ENCODE results near the gene HLX. TPM values are rescaled to one million over a fixed set of nuclear protein-coding genes. Genes with fewer than 3 reads are reported as not detected.

The HLX gene
- total RNA-seq, 2 experiments from 2014 or later = 0.19 TPM; not detected in 1

GRCh38 chr1:220910021-220910420 is 30.8 kb downstream of the HLX start:
- no peak for DNase-seq
- H3K4me1 Mint-ChIP-seq (ENCODE audit: low read depth) = no peaks in the 10 kb centered on the region
- H3K4me3 Mint-ChIP-seq = no peak overlapping the region
- ChIA-PET CTCF (no interaction called here), POLR2A (no interaction called here)
- no peaks in the 10 kb centered on the region for H3K36me3 Mint-ChIP-seq
- no peak overlapping the region for H3K27ac Mint-ChIP-seq
- H3K27me3 Mint-ChIP-seq = peaks cover 3% of the 10 kb centered on the region
- H3K9me3 Mint-ChIP-seq = no peaks in the 10 kb centered on the region
- intact Hi-C loops (cut with micrococcal nuclease) = no loop called here

- H3K27me3 Mint-ChIP-seq = peaks cover 8% of the 10 kb centered on the region
- H3K9me3 Mint-ChIP-seq = no peaks in the 10 kb centered on the region
- ChIA-PET POLR2A (no interaction called here), CTCF (no interaction called here)
- intact Hi-C loops (cut with micrococcal nuclease) = no loop called here
- no peak overlapping the region for H3K4me3 Mint-ChIP-seq
- H3K36me3 Mint-ChIP-seq = no peaks in the 10 kb centered on the region
- H3K27ac Mint-ChIP-seq = no peak overlapping the region
- no peaks in the 10 kb centered on the region for H3K4me1 Mint-ChIP-seq (ENCODE audit: low read depth)
- no peak for DNase-seq
These were observed 35.3 kb downstream of the HLX start for GRCh38 chr1:220914283-220915116.

GRCh38 chr1:220915117-220915440 is 35.8 kb downstream of the HLX start:
- H3K4me3 Mint-ChIP-seq = no peak overlapping the region
- no peak for DNase-seq
- CTCF ChIA-PET = no interaction called here
- intact Hi-C loops (cut with micrococcal nuclease) = no loop called here
- H3K36me3 Mint-ChIP-seq = no peaks in the 10 kb centered on the region
- no peaks in the 10 kb centered on the region for H3K9me3 Mint-ChIP-seq
- H3K27me3 Mint-ChIP-seq = peaks cover 6% of the 10 kb centered on the region
- no peaks in the 10 kb centered on the region for H3K4me1 Mint-ChIP-seq (ENCODE audit: low read depth)
- POLR2A ChIA-PET = no interaction called here
- no peak overlapping the region for H3K27ac Mint-ChIP-seq

GRCh38 chr1:220915954-220916353 is 36.7 kb downstream of the HLX start:
- intact Hi-C loops (cut with micrococcal nuclease) = no loop called here
- no peak for DNase-seq
- ChIA-PET POLR2A (no interaction called here), CTCF (no interaction called here)
- Mint-ChIP-seq H3K4me3 (no peak overlapping the region), H3K9me3 (no peaks in the 10 kb centered on the region), H3K27me3 (peaks cover 6% of the 10 kb centered on the region), H3K27ac (no peak overlapping the region), H3K36me3 (no peaks in the 10 kb centered on the region), H3K4me1 (ENCODE audit: low read depth) (no peaks in the 10 kb centered on the region)

- POLR2A ChIA-PET = no interaction called here
- intact Hi-C loops (cut with micrococcal nuclease) = no loop called here
- H3K9me3 Mint-ChIP-seq = no peaks in the 10 kb centered on the region
- H3K4me3 Mint-ChIP-seq = no peak overlapping the region
- no peaks in the 10 kb centered on the region for H3K36me3 Mint-ChIP-seq
- no peaks in the 10 kb centered on the region for H3K4me1 Mint-ChIP-seq (ENCODE audit: low read depth)
- CTCF ChIA-PET = no interaction called here
- no peak overlapping the region for H3K27ac Mint-ChIP-seq
- peaks cover 7% of the 10 kb centered on the region for H3K27me3 Mint-ChIP-seq
- DNase-seq = no peak
These were observed 37.9 kb downstream of the HLX start for GRCh38 chr1:220917101-220917500.

- Mint-ChIP-seq H3K9me3 (no peaks in the 10 kb centered on the region), H3K4me3 (no peak overlapping the region), H3K27me3 (peaks cover 10% of the 10 kb centered on the region), H3K27ac (no peak overlapping the region), H3K36me3 (no peaks in the 10 kb centered on the region), H3K4me1 (ENCODE audit: low read depth) (no peaks in the 10 kb centered on the region)
- DNase-seq = no peak
- CTCF ChIA-PET = no interaction called here
- POLR2A ChIA-PET = no interaction called here
- intact Hi-C loops (cut with micrococcal nuclease) = no loop called here
These were observed 38.4 kb downstream of the HLX start for GRCh38 chr1:220917535-220918209.

GRCh38 chr1:220918285-220918951 is 39.2 kb downstream of the HLX start:
- no peaks in the 10 kb centered on the region for H3K9me3 Mint-ChIP-seq
- H3K4me3 Mint-ChIP-seq = no peak overlapping the region
- peaks cover 11% of the 10 kb centered on the region for H3K27me3 Mint-ChIP-seq
- ChIA-PET CTCF (no interaction called here), POLR2A (no interaction called here)
- intact Hi-C loops (cut with micrococcal nuclease) = no loop called here
- no peak for DNase-seq
- H3K4me1 Mint-ChIP-seq (ENCODE audit: low read depth) = no peaks in the 10 kb centered on the region
- H3K27ac Mint-ChIP-seq = no peak overlapping the region
- H3K36me3 Mint-ChIP-seq = no peaks in the 10 kb centered on the region

GRCh38 chr1:220920967-220921366 is 41.7 kb downstream of the HLX start:
- Mint-ChIP-seq H3K27me3 (peaks cover 10% of the 10 kb centered on the region), H3K4me1 (ENCODE audit: low read depth) (no peaks in the 10 kb centered on the region), H3K4me3 (no peak overlapping the region), H3K9me3 (no peaks in the 10 kb centered on the region), H3K36me3 (no peaks in the 10 kb centered on the region), H3K27ac (no peak overlapping the region)
- ChIA-PET CTCF (interaction anchor here (0.5 kb wide), 1 partner anchor 49 kb away, joined by 3 read pairs; no protein-coding TSS in a partner anchor), POLR2A (no interaction called here)
- intact Hi-C loops (cut with micrococcal nuclease) = no loop called here
- no peak for DNase-seq

GRCh38 chr1:220921498-220921897 is 42.3 kb downstream of the HLX start:
- Mint-ChIP-seq H3K9me3 (no peaks in the 10 kb centered on the region), H3K27me3 (peaks cover 8% of the 10 kb centered on the region), H3K4me3 (no peak overlapping the region), H3K36me3 (no peaks in the 10 kb centered on the region), H3K4me1 (ENCODE audit: low read depth) (no peaks in the 10 kb centered on the region), H3K27ac (no peak overlapping the region)
- CTCF ChIA-PET = interaction anchor here (0.5 kb wide), 1 partner anchor 49 kb away, joined by 3 read pairs; no protein-coding TSS in a partner anchor
- no peak for DNase-seq
- POLR2A ChIA-PET = interaction anchor here (0.5 kb wide), 1 partner anchor 14 kb away, joined by 3 read pairs; no protein-coding TSS in a partner anchor
- intact Hi-C loops (cut with micrococcal nuclease) = no loop called here

GRCh38 chr1:220921971-220922635 is 42.9 kb downstream of the HLX start:
- intact Hi-C loops (cut with micrococcal nuclease) = no loop called here
- Mint-ChIP-seq H3K9me3 (no peaks in the 10 kb centered on the region), H3K4me3 (no peak overlapping the region), H3K36me3 (no peaks in the 10 kb centered on the region), H3K4me1 (ENCODE audit: low read depth) (no peaks in the 10 kb centered on the region), H3K27me3 (peaks cover 8% of the 10 kb centered on the region), H3K27ac (no peak overlapping the region)
- POLR2A ChIA-PET = interaction anchor here (0.5 kb wide), 1 partner anchor 14 kb away, joined by 3 read pairs; no protein-coding TSS in a partner anchor
- CTCF ChIA-PET = no interaction called here
- no peak for DNase-seq

GRCh38 chr1:220922951-220923350 is 43.7 kb downstream of the HLX start:
- no peaks in the 10 kb centered on the region for H3K9me3 Mint-ChIP-seq
- no peak overlapping the region for H3K27ac Mint-ChIP-seq
- no peaks in the 10 kb centered on the region for H3K36me3 Mint-ChIP-seq
- no peak for DNase-seq
- no peaks in the 10 kb centered on the region for H3K4me1 Mint-ChIP-seq (ENCODE audit: low read depth)
- ChIA-PET CTCF (no interaction called here), POLR2A (no interaction called here)
- intact Hi-C loops (cut with micrococcal nuclease) = no loop called here
- H3K27me3 Mint-ChIP-seq = peaks cover 8% of the 10 kb centered on the region
- H3K4me3 Mint-ChIP-seq = no peak overlapping the region

GRCh38 chr1:220924331-220924970 is 45.2 kb downstream of the HLX start:
- CTCF ChIA-PET = interaction anchor here (0.6 kb wide), 1 partner anchor 133 kb away, joined by 3 read pairs; no protein-coding TSS in a partner anchor
- Mint-ChIP-seq H3K36me3 (no peaks in the 10 kb centered on the region), H3K4me3 (no peak overlapping the region), H3K27me3 (peaks cover 9% of the 10 kb centered on the region), H3K27ac (no peak overlapping the region), H3K4me1 (ENCODE audit: low read depth) (no peaks in the 10 kb centered on the region), H3K9me3 (no peaks in the 10 kb centered on the region)
- intact Hi-C loops (cut with micrococcal nuclease) = no loop called here
- POLR2A ChIA-PET = no interaction called here
- no peak for DNase-seq

Data from activated CD4-positive, alpha-beta memory T cell treated with anti-CD3 and anti-CD28 coated beads for 36 hours (primary cell).